Glomerular visceral epithelial cell (primary cell): Measurements from ENCODE around the gene PIP4K2B.
A peak's percentile ranks its signal among the peaks of the same experiment; 100 is the strongest.

Experiments used
- DNase-seq: peaks from one replicate; pipeline ENCODE4 v3.0.0-alpha.2; 2016; ENCODE audit errors: extremely low spot score

The PIP4K2B gene

DNA sequence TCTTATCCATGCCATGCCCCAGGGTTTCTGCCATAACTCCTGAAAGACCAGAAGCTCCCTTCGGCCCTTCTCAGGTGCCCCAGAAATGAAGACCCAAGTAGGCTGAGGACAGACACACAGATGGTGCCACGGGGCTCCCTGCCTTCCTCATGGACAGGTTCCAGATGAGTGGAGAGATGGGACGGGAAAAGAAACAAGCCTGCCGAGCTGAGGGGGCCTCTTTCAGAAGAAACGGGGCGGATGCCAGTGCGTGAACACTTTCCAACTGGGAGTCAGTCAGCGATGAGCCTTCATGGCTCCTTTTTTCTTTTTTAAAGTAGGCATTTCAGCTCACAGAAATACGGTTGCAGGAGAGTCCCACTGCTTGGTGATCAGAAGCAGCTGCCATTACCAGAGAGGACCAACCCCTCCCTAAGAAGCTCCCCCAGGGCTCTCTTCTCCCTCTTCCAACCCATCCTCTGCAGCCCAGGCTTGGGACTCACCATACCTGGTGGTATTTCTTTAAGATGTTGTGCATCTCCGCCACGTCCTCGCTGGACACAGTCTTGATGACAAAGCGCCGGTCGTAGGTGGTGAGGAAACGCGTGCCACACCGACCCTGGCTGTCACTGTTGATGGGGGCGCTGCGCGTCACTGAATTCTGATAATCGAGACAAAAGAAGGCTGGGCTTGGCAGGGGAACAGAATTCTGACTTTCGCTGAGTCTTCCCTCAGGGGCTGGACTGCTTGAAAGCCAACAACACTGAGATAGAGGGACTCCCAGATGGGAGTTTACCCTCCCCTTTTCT, 19.2 kb downstream of the PIP4K2B start:
- no peak for DNase-seq

DNA sequence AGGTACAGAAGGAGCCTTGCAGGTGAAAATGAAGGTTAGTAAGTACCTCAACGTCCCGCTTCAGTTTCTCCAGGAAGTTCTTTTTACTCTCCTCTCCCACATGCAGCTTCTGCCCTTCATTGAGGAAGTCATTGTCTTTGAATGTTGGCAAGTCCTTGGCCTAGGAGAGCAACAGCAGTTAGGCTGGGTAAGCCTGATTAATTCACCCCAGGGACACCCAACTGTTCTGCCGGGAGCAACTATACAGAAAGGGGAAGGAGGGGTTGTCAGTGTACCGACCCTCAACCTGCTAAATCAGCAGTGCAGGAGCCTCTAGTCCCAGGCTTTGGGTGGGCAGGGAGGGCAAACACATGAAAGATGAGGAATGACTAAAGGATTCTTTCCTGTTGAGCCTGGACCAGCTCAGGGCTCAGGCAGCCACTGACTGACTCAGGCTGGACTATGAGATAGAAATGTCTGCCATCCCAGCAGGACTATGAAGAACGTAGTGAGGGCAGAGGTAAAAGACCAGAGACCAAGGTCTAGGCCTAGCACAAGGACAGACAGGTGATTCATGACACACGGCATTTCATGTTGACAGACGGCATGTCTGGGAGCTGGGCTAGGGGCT, 21.6 kb downstream of the PIP4K2B start:
- no peak for DNase-seq

DNA sequence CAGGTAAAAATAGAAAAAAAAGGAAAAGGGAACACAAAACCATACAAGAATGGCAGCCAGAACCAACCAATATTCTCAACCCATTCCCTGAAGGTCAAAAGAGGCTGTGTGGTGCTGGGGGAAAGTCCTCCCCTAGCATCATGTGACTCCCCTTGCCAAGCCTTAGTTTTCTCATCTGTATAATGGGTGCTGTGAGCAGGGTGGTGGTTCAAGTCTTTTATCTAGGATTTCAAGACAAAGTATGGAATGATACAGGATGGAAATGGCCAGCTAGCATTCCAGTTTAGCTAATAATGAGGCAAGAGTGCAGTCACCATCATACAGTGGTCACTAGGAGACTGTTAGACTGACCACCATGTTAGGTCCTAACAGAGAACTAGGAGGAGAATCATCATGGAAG, 26.1 kb downstream of the PIP4K2B start:
- no peak for DNase-seq

DNA sequence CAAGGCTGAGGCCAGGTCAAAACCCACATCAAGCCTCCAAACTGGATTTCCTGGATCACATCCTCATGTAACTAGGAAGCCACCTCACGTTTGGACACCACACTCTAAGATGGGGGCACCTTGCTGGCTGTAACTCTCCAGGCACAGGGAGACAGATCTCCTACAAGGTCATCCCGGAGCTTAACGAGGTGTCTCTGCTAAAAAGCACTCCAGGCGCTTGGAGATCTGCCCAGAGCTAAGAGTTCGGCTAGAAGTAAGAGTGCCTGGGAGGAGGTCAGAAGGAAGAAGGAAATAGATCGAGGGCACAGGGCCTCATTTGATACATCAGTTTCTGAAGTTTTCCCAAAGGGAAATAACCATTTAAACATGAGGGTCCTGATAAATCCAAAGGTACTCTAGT, 30.9 kb downstream of the PIP4K2B start:
- no peak for DNase-seq

DNA sequence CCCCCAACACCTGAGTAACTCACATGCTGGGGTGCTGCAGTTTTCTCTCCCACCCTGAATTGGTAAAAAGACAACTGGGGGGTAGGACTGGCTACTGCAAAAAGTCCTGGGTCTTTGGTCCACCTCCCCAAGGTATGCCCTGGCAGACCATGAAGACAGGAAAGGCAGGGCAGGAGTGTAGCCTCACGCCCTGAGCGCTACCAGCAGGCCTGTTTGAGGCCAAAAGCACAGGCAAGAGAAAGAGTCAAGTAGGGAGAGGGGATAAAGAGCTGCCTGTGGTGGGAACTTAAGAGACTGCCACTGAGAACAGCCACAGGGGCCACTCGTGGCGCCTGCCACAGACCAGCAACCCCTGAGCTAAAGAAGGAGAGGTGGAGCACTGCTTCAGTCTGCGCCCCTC, 33.0 kb downstream of the PIP4K2B start:
- no peak for DNase-seq

DNA sequence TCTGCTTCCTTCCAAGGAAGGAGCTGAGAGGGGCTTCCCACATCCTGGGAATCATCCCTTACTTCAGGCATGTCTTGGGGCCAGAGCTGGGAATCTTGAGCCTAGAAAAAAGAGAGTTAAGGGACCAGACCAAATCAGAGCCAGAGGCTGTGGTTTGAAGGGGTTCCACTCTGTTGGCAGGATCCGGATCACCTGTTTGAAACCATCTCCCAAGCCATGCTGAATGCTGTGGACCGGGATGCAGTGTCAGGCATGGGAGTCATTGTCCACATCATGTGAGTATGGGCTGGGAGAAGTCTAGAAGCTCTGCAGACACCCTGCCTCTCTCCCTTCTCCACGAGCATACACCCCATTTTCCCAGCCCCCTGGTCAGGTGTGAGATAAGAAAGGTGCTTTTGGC, 37.1 kb downstream of the PIP4K2B start:
- no peak for DNase-seq

DNA sequence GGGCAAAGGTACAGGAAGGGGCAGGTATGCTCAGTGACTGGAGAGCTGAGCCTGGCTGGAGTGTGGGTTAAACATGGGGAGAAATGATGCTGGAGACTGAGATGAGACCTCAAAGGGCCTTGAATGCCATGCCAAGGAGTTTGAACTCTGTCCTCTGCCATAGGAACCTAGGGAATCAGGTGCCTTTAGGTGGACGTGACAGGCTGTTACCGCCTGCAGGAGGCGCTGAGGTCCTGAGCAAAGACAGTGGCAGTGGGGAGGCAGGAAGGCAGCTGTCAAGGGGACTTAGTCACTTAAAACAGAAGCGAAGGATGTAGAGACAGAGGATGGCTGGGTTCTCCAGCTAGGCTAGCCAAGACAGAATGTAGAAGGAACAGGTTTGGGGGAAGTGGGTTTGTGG, 37.7 kb downstream of the PIP4K2B start:
- peak; percentile 38 for DNase-seq

DNA sequence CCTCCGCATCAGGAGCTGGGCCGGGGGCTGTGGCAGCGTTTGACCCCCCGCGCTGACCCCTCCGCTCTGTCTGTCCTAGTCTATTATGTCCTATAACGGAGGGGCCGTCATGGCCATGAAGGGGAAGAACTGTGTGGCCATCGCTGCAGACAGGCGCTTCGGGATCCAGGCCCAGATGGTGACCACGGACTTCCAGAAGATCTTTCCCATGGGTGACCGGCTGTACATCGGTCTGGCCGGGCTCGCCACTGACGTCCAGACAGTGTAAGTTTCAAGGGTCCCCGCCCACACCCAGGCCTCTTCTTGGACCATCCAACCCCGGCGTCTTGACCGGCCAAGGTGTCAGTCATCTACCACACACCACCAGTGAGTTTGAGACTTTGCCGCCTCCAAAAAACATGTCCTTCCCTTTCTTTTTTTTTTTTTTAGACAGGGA, 46.3 kb downstream of the PIP4K2B start:
- DNase-seq: no peak

DNA sequence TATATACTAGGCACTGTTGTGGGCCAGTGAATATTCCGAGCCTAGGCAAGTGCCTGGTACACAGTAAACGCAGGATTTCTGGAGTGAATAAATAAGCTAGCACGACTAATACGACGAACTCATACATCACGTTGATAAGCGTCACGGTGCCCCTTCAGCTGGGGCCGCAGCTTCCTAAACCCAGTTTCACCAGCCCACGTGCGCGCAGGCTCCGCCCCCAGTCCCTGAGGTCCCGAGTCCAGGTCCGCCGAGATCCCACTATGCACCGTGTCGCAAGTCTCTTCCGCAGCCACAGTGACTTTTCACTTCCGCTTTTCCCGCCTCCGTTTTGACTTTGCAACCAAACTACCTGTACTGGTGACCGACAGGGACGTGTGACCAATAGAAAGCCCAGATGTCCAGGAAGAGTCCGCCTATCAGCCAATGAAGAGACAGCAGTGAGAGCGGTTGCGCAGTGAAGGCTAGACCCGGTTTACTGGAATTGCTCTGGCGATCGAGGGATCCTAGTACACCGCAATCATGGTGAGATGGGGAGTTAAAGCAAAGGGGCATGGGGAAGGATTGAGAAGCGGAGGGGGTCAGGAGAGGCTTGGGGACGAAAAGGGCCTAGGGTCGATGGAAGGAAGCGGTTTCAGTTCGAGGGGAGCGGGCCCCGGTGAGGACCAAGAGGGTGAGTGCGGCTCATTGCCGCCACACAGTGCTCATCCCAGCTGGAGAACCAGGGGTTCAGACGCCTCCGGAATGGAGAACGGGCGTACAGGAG, 46.9 kb downstream of the PIP4K2B start, which contains the start of gene PSMB3:
Gene PSMB3, plus strand, starts transcription at position 434 of the 763 bp plus-strand sequence. Its CDS starts 86 bp downstream, at position 520.
- peak; percentile 99 for DNase-seq

DNA sequence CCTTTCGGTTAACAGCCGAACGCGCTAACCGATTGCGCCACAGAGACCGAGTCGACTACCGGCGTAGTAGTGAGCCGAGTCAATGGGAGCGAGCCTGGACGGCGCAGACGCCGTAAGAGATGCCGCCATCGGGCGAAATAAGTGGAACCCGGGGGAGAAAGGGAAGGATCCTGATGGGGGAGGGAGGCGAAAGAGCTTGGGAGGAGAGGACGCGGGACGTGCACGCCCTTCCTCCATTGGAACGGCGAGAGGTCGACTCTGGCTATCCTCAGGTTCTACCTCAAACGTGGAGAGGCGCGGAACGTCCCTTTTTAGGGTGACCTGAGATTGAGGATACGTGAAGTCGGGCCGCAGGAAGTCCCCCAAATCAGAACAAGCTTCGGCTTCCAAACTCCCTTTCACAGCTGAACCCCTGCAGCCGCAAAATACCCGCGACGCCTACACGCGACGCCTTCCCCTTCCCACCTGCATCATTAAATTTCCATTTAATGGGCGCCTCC, 47.5 kb downstream of the PIP4K2B start:
- DNase-seq: peak; percentile 89

DNA sequence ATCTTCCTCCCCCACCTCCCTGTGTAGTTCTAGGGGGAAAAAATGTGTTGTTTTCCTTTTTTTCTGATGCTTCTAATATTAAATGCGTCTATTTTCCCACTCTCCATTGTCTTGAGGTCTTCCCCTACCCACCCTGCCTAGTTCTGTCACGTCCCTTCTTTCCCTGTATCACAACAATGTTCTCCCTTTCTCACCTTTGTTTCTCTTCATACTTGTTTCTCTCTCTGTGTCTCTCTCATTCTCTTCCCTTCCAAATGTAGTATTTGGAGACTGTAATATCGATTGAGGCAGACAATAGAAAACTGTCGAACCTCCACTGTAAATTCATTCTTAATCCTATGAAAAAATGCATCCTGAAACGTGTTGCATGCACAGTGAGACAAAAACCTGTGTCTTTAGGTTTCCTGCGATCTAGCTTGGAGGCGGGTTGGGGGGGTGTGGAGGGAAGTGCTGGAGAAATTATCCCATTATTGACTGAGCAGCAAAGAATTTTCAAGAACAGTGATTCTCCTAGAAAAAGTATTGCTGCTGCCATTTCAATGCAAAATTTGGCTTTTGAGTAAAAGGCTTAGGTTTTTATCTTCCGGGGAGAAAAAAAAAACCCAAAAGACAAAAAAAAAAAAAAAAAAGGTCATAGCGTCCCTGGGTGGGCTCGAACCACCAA, 48.1 kb downstream of the PIP4K2B start:
- DNase-seq: peak; percentile 58

DNA sequence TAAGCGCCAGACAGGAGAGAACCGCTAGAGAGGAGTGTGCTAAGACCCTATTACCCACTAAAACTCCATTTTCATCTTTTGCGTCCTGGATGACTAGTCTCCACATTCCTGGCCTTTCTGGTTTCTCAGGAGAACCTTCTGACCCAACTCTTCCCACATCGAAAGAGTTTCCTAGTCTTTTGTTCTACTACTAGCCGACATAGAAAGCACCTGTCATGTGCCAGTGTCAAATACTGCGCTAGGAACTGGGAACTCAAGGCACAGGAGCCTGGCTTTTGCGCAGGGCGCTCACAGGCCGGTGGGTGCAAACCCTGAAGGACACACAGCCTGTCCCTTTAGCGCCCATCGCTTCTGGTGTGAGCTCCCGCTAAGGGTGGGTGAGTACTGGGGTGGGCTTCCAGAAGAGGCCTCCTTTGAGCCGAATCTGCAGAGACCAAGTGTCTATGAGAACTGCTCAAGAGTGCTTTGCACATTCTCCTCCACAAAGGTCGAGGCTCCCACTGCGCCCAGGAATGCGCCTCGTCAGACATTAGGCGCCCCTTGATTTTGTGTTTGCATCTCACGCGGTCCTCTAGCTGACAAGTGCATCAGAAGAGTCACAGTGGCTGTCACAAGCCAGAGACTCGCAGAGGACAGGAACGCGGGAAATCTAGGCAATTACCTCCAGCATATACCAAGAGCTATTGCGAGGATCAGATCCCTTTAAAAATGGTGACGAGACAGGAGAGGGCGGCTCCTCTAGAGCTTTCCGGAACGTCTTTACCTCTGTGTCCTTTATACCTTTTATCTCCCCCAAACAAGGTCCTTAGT, 48.8 kb downstream of the PIP4K2B start:
- DNase-seq: no peak

DNA sequence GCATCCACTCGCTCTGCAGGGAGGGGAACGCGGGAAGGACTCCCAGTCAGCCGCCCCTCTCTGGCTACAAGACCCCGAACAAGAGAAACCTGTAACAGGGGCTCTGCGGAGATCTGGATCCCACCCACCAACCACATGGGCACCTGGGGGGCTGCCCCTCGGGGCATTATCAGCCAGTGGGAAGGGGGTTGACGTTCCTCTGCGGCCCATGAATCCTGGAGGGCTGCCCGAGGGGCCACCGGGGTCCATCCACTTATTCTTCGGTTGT, 49.4 kb downstream of the PIP4K2B start:
- no peak for DNase-seq

DNA sequence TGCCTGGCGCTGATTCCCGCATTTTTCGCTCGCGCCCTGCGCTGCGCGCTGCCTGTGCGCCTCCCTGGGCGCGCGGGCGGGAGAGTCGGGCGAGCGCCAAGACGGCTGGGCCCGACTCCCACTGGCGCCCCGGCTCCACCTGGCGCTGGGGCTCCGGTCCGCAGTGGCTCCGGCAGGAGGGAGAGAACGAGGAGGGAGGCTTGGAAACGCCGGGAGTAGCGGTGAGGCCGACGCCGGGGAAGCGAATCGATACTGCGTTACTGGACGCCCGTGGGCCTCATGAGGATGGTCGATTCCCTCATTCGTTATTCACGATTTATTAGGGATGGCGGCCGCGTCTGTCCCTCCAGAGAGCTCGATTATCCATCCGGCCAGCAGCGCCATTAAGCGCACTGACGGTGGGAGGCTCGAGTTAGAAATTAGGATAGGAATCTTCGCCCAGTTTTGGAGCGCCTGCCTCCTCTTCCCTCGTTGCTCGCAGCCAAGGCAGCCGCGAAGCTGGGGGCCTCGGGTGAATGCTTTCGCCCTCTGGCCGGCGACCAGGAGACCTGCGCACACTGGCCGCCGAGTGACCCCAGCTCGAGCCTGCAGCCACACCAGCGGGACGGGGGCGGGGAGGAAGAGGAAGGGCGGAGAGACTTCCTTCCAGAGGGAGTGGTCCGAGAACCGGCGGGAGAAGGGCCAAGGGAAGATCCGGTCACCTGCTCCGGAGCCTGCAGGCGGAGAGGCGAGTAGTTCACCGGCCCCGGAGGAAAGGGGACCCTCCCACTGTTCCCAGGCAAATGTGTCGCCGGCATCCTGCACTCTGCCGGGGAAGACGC, 49.9 kb downstream of the PIP4K2B start:
- DNase-seq: peak; percentile 94

DNA sequence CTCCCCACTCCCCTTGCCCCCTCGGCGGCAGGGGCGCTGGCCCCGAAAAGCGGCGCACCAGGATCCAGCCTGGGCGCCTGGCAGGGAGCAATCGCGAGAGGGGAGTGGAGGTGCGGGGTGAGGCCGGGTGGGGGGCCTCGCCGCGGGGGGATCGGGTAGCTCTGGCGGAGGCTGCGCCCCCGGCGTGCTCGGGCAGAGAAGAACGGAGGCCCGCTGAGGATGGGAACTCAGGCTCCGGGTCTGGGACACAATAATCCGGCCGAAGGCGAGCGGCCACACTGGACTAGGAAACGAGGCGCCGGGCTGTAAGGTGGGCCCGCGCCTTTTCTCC, 50.5 kb downstream of the PIP4K2B start:
- no peak for DNase-seq

DNA sequence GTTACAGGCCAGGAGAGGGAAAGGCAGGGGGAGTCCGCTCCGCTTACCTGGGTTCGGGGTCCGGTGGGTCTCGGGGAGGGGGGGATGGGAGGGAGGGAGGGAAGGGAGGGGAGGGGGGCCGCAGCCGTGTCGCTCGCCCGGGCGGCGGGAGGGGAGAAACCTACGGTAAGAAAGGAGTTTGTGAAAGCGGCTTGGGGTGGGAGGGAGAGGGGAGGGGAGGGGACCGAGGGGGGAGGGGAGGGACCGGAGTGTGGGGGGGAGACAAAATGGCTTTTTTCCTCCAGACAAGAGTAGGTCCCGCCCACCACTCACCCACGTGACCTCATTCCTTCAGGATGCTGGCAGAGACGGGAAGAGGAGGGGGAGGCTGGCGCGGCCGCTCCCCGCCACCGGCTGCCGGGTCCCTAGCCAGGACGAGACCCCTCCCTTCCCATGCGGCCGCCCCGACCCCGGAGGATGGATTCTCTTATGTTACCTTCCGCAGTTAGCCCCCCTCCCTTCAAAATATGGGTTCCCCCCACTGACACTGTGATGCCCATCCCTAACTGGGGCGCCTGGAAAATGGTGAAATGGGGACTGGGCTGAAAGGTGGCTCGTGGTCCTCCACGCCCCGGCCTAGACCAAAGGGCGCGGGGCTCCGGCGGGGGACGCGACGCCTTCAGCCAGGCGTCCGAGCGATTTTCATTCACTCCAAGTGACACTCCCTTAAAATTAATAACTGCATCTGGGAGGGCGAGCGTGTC, 51.0 kb downstream of the PIP4K2B start, which contains the start of gene PCGF2:
Gene PCGF2, minus strand, starts transcription at position 188 of the 743 bp plus-strand sequence. CDS start 7,934 bp downstream, outside the sequence.
- peak; percentile 91 for DNase-seq

DNA sequence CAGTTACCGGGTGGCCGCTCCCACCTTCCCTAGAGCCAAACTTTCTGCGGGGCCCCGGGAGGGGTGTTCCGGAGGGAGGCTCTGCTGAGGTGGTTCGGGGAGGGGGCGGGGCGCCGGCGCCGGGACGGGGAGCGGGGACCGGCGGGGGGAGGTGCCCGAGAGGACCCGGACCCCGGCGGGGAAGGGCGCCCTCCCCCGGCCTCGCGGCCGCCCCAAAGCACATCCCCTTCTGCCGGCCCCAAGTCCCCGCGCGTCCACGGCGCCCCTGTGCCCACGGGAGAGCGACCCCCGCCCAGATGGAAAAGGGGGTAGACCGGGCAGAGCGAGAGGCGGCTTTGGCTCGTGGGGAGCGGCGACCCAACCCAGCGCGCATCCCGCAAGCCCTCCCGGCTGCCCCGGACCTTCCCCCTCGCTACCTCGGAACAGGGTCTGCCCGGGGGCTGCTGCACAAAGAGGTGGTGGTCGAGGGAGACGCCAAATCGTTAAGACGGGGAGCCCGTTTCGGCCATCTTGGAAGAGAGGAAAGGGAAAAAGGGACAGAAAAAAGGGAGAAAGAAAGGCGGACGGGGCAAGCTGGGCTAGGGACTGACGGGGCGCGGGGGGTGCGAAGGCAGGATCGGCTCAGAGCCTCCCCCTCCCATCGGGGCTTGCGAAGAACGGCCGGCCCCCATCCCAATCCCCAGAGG, 51.8 kb downstream of the PIP4K2B start:
- DNase-seq: no peak

DNA sequence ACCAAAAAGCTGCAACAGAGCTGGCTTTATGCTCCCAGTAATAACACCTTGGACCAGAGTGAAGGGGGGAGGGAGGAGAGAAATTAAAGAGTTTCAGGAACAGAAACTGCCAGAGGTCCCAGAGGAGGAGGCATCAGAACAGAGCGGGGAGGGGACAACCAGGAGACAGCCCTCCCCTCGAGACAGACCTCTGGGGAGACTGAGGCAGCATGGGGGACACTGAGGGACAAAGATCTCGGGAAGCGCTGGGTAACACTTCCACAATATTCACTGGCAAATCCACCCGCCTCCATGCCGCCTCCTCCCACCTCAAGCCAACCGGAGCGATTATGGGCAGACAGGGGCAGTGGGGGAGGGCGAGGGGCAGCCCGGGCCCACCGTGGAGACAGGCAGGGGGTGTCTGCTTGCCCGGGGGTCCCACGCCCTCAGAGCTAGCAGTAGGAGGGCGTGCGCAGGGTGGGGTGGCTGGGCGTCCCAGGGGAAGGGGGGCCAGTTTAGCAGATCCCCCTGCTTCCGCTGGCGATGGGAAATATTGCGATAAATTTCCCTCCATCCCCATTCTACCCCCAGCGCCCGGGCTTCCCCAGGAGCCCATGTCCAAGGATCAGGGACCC, 52.4 kb downstream of the PIP4K2B start:
- no peak for DNase-seq
